Upper lobe of left lung (tissue), 4 donors: ENCODE measurements around the gene NINJ1.

Experiments
- CTCF ChIP-seq, 6 experiments: fragments of 450-650 bp in 4 of 6; fragments of 200-600 bp in 2 of 6; sonication (generic) in 2 of 6; IDR thresholded peaks; one replicate each; pipeline ENCODE4 v1.5.1; 2016 to 2019; ENCODE audit warnings: antibody characterized with exemption in 6 of 6
- POLR2A ChIP-seq, 4 donors: fragments of 450-650 bp; IDR thresholded peaks; one replicate each; pipeline ENCODE4 v1.5.1; 2016 to 2017; ENCODE audit warnings: antibody characterized with exemption in 4 of 4, mild to moderate bottlenecking in 2 of 4

DNA sequence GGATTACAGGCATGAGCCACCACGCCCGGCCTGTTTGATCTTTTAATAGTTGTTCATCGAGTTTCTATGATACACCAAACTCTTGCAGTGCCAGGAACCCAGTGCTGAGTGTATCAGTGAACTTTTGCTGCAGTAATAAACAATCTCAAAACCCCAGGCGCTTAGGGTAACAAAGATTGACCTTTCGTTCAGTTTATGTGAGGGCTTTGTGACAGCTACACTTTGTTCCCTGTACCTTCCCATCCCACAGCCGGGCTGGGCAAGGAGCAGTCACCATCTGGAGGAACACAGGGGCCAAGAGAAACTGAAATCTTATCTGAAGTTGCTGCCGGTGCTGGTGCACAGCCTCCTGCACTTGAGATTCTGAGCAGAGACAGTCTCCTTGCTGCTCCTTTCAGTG, 32.6 kb upstream of the NINJ1 start:
- TF ChIP-seq POLR2A (IDR thresholded peaks at IDR 0.05) (no peak), CTCF (IDR thresholded peaks at IDR 0.05) (no peak)
